T-helper 9 cell (primary cell): ENCODE measurements around the gene ANKAR.
"Not testable (repeated sequence)": the region's sequence is repeated elsewhere in the genome, so short reads cannot be mapped to it uniquely, and the experiment has no call there.

Source experiments
- DNase-seq: peaks from one replicate; pipeline ENCODE4 v3.0.0-alpha.2; 2020

ANKAR gene

DNA sequence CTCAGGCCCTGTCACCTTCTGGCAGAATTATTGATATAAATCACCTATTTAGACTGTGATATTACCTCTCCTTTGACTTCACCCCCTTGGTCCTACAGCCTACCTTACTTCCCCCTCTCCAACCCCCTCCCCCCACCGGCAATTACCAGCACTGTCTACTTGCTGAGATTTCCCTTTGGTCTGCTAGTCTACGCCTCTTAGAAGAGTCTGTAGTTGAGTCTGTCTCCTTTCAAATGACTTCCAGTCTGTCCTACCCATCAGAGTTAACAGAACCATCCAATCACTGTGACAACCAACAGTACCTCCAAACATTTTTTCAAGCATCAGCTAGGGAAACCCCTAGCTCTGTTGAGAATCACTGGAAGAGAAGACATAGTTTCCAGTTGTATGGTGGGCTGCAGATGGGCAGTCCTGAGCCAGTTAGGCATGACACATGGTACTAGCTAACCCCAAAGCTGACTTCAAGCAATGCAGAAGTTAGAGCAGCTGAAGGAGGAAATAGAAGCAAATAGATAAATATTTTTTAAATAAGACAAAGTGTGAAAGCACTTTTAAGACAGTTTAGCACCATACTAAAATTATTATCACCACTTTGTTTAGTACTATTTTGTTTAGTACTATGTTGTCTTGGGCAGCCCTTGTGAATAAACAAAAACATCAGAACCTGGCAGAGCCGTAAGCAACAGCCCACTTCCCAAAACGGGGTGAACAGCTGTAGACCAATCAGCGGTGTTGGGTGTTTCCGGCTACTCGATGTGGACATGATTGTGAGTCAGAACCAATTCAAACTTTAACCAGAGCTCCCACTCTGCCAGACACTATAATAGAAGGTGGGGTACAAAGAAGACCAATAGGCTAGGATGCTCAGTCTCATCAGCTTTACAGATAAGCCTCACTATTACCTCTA, 15.9 kb upstream of the ANKAR start:
- no peak for DNase-seq

DNA sequence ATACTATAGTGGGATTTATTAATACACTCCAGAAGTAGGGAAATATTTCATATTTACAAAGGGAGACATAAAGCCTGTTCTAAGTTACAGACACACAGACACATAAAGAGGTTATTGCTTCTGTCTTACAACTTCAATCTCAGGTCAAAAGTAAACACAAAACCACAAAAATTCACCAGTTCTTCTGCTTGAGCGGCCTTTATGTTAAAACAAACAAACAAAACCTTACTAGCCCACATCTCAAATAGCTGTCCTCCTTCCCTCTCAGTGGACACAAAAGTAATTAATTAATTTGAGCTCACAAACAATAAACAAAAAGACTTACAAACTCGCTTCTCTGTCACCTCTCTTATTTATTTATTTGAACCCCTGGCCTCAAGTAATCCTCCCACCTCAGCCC, 14.7 kb upstream of the ANKAR start:
- no peak for DNase-seq

- DNase-seq = no peak
Observed at GRCh38 chr2:189660803-189661147, 13.7 kb upstream of the ANKAR start.

DNA sequence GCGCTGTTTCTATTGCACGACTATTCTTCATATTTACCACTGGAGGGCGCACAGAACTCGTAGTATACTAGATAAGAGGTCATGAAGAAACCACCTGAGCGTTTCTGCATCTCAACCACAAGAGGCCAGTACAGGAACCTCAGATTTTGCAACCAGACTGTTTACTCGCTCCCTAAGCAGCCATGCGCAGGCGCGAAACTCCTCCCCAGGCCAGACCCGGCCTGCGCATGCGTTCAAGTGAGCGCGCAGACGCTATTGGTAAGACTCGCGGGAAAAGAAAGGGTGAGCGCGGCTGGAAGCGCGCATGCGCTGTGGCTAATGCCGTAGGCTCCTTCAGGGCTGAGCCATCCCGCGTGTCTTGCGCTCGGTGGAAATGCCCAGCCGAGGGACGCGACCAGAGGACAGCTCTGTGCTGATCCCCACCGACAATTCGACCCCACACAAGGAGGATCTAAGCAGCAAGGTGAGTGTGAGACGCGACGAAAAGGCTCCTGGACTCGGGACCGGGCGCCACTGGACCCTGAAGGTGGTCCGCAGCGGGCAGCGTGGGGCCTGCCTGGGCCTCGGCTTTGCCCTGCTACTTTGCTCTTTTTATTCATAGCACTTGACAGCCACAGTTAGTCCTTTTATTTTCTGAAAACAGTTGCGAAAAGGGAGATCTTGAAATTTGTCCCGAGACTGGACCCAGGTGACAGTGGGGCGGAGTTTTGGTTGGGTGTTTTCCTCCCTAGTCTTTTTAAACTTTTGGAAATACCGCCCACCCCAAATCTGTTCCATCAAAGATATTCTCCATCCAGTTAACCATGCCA, 13.1 kb upstream of the ANKAR start, which contains the start of gene ASNSD1:
Gene ASNSD1 (plus strand): TSS at position 312 of the 809 bp plus-strand sequence. CDS start 4,674 bp downstream, outside the sequence.
- peak; percentile 98 for DNase-seq

GRCh38 chr2:189661957-189662321, 12.5 kb upstream of the ANKAR start:
- no peak for DNase-seq

GRCh38 chr2:189662669-189663226, 11.7 kb upstream of the ANKAR start:
- DNase-seq = no peak

- not testable (repeated sequence) for DNase-seq
Observed at GRCh38 chr2:189663319-189663718, 11.2 kb upstream of the ANKAR start.

GRCh38 chr2:189669913-189670312, 4.6 kb upstream of the ANKAR start:
- DNase-seq = no peak

DNA sequence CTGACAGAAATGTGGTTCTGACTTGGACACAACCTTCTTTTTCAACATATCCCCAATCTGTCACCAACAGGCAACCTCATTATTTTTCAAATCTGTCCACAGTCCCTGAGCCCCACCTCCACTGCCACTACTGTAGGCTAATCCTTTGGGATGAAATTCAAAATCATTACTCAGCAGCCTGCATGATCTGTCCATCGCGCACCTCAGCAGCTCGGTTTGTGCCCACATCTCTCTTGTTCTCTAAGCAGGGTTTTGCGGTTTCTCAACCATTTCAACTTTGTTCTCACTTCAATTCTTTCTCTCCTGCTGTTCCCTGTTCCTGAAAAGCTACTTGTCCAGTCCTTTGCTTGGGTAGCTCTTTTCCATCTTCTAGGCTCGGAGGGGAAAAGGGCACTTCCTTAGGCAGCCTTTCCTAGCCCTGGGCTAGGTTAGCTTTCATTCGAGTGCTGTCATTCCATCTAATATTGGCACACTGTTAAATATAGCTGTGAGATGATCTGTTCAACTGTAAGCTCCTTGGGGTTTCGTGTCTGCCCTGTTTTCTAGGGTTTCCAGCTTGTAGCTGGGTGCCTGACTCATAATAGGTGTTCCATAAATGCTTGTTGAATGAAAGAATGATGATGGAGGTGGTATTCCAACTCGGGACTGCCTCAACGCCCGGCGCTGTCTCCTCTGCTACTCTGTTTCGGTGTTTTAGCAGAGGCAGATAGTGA, 653 bp upstream of the ANKAR start:
- DNase-seq = no peak

DNA sequence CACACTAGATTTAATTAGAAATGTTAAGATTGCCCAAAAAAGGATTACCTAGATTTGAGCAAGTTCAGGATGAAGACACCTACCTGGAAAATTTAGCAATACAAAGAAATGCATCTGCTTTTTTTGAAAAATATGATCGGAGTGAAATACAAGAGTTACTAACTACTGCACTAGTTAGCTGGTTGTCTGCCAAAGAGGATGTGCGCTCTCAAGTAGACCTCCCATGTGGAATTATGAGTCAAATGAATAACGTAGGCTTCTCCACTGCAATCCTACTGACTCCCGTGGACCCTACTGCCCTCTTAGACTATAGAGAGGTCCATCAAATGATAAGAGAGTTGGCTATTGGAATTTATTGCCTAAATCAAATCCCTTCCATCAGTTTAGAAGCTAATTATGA, 2.0 kb downstream of the ANKAR start:
- no peak for DNase-seq

DNA sequence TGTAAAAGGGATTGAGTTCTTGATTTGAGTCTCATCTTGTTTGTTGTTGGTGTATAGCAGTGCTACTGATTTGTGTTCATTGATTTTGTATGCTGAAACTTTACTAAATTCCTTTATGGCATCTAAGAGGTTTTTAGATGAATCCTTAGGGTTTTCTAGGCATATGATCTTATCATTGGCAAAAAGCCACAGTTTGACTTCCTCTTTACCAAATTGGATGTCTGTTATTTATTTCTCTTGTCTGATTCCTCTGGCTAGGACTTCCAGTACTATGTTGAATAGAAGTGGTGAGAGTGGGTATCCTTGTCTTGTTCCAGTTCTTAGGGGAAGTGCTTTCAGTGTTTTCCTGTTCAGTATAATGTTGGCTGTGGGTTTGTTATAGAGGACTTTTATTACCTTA, 4.8 kb downstream of the ANKAR start:
- DNase-seq = no peak

DNA sequence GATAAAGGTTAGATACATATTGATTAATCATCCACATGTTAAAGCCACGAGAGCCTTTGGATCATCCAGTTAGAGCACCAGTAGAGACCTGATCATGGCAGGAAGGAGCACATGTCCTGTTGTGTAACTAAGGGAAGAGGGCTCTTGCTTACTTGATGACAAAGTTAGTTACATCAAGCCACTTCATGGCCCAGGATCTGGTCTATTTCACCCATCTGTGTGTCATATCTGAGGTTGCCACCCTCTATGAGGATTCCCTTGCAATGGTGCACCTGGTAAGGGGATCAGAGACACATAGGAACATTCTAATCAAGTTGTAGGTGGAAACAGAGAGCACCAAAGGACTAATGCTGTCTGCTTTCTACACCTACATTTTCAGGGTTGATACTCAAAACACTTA, 6.7 kb downstream of the ANKAR start:
- no peak for DNase-seq

DNA sequence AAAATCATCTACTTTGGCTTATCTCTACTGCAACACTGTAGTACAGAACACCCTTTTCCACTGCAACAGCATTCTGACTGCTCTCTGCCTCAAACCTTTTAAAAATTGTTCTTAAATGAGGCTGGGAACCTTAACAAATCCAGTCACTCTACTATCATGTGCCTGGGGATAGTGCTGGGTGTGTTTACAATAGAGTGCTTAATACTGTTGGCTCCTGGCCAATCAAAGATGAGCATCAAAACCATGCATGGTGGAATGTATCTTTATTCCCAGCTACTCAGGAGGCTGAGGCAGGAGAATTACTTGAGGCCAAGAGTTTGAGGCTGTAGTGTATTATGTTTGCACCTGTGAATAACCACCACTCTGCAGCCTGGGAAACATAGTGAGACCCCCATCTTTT, 7.4 kb downstream of the ANKAR start:
- no peak for DNase-seq

- no peak for DNase-seq
Observed at GRCh38 chr2:189683348-189683747, 8.9 kb downstream of the ANKAR start.

DNA sequence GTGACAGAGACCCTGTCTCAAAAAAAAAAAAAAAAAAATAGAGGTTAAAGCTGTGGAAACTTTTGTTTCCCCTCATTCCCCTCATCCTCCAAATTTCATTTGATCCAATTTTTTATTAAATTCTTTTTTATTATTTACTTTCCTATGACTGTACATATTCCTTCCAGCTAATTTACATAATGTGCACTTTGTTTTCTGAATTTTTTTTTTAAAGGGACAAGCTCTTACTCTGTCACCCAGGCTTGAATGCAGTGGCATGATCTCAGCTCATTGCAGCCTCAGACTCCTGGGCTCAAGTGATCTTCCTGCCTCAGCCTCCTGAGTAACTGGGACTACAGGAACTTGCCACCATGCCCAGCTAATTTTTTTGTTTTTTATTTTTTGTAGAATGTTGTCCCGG, 10.3 kb downstream of the ANKAR start:
- DNase-seq = no peak

- no peak for DNase-seq
Observed at GRCh38 chr2:189685540-189686229, 11.2 kb downstream of the ANKAR start.

- not testable (repeated sequence) for DNase-seq
Observed at GRCh38 chr2:189687796-189688195, 13.3 kb downstream of the ANKAR start.

- no peak for DNase-seq
Observed at GRCh38 chr2:189696223-189696622, 21.8 kb downstream of the ANKAR start.

DNA sequence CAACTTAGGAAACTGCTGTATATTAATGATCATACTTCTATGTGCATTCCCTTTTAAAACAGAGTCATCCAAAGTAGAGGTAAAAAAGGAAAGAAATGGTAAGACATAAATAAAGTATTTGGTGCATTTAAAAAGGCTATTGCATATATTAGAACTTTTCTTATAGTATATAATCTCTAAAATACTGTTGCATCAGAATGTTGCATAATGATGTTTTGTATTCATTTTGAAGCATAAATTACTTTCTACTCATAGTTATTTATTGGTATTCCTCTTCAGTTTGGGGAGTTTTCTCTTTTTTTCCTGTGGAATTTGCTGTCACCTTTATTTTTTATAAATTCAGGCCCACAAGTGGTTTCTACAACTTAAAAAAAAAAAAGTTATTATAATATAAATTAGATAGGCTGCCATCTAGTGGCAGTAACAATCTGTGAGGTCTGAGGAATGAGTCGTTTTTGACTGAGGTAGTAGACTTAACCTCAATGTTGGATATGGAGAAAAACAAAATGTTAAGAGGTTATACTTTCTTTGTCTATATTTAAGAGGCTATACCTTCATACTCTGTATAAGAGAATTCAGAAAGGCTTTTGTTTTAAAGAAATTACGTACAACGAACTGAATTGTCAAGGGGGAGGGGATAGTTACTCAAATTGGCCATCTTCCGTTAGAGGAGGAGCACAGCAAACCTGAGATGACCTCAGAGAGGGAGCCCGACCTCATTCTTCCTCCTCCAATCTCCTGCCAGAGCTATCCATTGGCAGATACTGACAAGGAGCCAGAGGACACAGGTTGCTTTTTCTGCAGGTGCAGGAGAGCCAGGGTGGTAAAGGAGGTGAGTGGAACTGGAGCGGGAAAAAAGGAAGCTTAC, 23.8 kb downstream of the ANKAR start:
- DNase-seq = no peak

DNA sequence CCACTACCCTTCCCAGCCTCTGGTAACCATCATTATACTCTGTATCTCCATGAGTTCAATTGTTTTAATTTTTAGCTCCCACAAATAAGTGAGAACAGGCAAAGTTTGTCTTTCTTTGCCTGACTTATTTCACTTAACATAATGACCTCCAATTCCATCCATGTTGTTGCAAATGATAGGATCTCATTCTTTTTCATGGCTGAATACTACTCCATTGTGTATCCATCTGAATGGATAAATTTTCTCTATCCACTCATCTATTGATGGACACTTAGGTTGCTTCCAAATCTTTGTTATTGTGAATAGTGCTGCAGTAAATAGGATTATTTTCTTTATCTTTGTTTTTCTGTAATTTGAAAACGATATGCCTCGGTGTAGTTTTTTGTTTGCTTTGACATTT, 26.2 kb downstream of the ANKAR start:
- DNase-seq = no peak

GRCh38 chr2:189702071-189702470, 27.6 kb downstream of the ANKAR start:
- no peak for DNase-seq
